Activated CD8-positive, alpha-beta memory T cell treated with anti-CD3 and anti-CD28 coated beads, Interleukin-2, amount 50 U/mL, for 24 hours (primary cell): ENCODE measurements around the gene RBBP8.

Experiments
- DNase-seq: peaks from one replicate; pipeline ENCODE4 v3.0.0-alpha.2; 2020; ENCODE audit errors: extremely low read depth

RBBP8 gene

DNA sequence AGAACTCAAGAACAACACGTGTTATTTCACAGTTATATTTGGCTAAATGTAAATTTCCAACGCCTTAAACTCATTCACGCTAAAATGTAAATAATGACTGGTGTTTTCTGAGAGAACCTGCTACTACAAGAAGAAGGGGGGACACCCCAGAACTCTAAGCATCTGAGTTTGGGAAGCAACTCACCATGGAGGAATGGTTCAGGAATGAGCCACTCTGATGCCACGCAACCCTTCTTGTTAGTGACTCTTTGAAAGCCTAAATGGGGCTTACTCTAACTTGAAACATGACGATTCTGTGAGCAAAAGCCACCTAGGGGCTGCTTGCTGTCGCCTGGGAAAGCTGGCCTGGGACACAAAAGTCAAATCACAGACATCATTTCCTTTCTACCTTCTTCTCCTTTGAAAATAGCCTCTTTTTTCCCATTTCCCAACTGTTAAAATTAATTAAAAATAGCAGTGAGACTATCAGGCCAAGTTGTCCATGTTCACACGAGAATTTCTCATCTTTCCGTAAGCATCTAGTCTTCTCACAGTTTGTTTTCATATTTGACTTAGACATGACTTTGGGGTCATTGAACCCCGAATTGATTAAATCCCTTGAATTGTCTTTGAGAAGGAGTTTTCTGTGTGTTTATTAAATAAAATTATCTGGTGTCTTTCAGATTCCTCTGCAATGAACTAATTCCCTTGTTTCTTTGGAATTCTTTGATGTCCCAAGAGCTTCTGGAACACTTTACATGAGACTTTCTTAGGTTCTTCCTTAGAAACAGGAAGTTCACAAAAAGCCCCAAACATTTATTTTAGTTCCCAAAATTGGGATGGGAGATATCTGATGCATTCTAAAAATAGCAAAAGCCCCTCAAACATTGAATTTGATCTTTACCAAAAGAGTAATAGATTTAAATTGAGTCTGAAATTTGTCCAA lies 126.7 kb downstream of the RBBP8 start:
- DNase-seq: no peak

DNA sequence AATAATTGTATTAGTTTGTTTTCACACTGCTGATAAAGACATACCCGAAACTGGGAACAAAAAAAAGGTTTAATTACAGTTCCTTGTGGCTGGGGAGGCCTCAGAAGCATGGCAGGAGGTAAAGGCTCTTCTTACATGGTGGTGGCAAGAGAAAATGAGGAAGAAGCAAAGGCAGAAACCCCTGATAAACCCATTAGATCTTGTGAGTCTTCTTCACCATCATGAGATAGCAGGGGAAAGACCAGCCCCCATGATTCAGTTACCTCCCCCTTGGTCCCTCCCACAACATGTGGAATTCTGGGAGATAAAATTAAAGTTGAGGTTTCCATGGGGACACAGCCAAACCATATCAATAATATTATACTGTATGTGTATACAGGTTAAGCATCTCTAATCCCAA lies 128.9 kb downstream of the RBBP8 start:
- DNase-seq: no peak

DNA sequence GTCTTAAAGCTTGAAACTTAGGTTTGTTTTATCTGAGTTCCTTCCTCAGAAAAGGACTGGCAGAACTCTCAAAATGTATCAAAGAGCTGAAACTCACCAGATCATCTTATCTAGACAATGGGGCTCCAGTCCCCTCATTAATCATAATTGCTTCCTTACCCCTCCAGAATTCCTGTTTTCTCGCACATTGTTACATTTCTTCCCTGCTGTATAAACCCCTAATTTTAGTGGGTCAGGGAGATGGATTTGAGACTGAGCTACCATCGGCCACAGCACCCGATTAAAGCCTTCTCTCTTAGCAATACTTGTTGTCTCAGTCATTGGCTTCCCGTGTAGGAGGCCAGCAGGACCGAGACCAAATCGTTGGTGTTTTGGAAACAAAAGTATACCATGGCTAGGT lies 130.4 kb downstream of the RBBP8 start:
- no peak for DNase-seq

DNA sequence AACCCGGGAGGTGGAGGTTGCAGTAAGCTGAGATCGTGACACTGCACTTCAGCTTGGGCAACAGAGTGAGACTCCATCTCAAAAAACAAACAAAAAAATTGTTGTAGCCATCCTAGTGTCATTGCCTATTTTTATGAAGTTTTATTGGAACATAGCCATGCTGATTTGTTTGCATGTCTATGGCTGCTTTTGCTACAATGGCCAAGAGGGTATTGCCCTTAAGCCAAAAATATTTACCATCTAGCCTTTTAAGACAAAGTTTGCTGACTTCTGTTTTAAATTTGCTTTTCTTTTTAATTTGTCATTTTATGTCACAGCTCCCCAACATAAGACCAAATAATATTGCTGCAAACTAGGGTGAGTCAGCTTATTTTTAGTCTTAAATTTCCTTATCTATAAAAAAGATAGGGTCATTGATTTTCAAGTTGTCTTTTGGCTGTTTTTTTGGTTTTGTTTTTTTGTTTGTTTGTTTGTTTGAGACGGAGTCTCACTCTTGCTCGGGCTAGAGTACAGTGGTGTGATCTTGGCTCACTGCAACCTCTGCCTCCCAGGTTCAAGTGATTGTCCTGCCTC lies 132.2 kb downstream of the RBBP8 start:
- DNase-seq: no peak

DNA sequence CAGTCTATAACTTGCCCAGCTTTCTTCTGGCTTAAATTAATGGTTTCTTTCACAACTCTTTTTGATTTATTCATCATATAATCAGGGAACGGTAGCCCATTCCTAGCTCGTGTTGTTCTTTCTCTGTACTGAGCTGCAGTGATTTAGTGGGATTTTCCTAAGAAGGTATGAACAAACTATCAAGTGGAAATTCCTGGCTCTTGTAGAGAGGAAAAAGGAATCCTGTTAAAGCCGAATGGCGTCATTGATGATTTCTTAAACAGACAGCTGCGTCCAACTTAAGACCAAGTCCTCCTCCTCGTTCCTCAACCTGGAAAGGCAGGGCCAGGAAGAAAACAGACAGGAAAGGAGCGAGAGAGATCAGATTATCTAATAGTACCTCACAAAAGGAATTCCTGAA lies 132.9 kb downstream of the RBBP8 start:
- DNase-seq: no peak

DNA sequence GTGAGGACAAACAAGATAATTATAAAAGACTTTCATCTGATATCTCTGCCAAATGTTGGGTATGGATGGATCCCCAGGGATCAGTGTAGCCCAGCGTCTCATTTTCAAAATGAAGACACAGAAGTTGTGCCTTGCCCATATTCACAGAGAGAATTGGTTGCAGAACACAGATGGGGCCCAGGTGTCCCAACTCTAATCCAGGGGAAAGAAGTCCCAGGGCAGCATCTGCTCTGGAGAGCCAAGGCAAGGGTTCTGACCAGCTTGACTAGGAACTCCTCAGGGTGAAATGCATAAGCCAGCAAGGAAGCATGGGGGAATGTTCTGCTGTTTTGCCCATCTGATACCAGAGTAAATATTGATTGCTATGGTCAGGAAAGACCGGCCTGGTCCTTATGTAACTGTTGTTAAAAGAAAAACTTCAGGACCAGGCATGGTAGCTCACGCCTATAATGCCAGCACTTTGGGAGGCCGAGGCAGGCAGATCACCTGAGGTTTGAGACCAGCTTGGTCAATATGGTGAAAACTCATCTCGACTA lies 133.4 kb downstream of the RBBP8 start:
- DNase-seq: no peak

DNA sequence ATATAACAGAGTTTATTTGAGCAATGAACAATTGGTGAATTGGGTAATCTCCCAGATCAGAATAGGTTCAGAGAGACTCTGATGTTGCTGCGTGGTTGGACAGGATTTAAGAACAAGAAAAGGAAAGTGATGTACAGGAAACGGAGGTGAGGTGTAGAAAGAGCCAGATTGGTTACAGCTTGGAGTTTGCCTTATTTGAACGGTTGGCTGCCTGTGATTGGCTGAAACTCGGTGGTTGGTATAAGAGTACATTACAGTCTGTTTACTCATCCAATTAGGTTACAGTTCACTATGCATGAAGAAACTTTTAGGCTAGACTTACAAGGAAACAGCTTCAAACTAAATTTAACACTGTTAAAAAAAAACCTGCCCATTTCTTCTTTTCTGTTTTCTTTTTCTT lies 134.1 kb downstream of the RBBP8 start:
- no peak for DNase-seq

DNA sequence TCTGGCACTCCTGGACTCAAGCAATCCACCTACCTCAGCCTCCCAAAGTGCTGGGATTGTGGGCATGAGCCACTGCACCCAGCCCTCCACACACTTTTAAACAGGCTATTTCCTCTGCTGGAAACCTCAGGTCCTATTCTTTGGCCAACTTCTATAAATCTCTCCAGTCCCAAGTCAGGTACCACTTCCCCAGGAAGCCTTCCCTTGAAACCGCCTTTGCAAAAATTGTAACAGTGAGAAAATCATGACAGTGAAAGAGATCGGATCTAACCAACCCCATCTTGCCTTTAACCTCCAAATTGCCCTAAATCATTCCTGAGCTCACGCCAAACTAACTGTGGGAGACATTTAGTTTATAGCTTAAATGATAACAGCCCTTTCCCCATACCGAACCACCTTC lies 134.9 kb downstream of the RBBP8 start:
- DNase-seq: no peak

DNA sequence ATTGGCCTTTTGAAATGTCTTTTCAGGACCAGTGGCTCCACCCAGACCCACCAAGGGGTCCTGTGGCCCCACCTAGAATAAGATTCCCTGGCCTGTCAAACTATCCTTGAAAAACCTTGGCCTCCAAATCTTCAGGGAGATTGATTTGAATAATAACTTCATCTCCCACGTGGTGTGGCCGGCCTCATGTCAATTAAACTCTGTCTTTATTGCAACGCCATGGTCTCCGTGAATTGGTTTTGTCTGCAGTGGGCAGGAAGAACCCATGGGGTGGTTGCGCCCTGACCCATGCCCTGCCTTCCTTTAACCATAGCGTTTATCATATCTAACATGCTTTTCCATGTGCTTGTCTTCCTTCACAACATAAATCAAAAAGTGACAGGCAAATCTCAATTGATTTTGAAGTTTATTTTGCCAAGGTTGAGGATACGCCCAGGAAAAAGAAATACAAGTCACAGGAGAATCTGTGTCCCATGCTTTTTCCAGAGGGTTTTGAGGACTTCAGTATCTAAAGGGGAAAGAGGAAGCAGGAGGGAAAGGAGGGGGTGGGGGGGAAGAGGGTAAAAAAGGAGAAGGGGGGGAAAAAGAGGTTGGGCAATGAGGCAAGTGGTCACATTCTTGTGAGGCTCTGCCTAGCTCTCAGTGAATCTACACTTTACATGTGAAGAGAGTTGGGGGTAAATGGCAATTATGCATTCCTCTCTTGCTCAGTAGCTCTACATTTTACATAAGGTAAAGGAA lies 135.6 kb downstream of the RBBP8 start:
- no peak for DNase-seq

DNA sequence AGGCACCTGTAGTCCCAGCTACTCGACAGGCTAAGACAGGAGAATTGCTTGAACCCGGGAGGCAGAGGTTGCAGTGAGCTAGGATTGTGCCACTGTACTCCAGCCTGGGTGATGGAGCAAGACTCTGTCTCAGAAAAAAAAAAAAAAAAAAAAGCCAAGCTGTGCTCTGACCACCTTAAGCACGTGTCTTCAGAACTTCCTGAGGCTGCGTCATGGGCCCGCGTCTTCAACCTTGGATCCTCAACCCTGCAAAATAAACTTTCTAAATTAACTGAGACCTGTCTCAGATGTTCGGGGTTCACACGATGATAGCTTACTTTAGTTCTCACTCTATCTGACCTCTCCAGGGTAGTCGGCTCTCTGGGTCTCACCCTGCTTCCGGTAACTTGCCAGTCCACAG lies 136.4 kb downstream of the RBBP8 start:
- DNase-seq: no peak

DNA sequence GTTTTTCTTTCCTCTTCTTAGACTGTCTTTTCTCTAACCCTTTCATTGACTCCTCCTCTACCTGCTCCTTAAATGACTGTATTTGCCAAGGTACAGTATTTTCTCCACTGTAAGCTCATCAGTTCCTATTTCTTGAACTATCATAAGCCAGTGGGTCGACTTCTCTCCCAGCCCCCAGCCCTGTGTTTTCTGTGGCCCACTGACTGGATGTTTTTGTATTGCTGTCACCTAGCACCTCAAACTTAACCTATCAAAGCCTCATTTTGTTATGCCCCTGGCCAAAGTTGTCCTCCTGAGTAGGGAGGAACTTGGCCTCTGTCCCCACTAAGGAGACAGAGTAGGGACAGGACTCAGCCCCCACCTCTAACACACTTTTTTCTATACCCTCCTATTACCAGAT lies 136.8 kb downstream of the RBBP8 start:
- DNase-seq: no peak

DNA sequence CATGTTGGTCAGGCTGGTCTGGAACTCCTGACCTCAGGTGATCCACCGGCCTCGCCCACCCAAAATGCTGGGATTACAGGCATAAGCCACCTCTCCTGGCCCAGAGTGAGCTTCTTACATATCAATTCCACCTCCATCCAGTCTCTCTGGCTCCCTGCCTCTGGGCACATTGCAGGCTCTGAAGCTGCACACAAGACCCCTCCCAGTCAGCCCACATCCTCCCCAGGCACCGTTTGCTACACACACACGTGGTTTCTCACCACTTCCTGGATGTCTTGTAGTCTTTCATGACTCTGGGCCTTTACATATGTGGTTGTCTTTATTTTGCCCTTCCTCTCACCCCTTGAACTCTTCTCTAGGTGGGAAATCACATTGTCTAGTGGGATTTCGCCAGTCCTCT lies 138.2 kb downstream of the RBBP8 start:
- DNase-seq: peak; percentile 54

DNA sequence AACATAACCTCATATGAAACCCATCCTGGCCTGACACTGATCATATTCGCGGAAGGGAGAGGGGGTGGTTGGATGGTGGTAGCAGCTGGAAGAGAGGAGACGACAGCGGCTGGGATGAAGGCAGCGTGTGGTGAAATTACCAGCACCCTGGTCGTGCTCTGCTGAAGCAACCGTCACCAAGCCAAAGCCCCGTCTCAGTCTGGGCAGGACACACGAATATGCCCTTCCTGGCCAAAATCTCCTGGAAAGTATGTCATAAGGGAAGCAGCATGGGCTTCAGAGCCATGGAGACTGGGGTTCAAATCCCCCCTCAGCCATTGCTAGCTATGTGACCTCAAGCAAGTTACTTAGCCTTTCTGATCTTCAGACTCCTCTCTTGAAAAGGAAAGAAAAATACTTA lies 139.0 kb downstream of the RBBP8 start:
- no peak for DNase-seq

DNA sequence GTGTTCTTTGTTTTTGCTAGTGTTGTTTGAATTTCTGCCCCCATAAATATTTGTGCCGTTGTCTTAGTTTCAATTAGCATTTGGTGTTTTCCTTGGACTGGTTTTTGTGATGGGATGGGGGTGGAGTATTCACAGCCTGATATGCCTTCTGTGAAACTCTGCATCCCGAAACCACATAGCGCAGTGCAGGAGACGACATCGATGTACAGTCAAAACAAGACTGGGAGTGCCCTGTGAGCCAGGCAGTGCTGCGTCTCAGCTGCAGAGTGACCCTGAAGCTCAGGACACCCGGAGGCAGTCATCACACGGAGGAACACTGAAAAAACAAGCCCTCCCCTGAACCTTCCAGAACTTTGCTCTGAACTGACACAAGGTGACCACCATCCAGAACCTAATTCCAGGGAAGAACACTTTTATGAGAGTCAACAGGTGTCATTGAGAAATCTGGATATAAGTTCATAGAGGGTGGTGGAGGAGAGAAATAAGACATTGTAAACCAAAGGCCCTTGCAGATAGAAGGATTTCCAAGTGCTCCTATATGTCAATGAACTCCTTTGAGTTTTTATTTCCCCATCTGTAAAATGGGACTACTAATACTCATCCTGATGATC lies 141.0 kb downstream of the RBBP8 start:
- DNase-seq: no peak
